Dermis microvascular lymphatic vessel endothelial cell (primary cell): Measurements from ENCODE around the gene YY1. TPM values are rescaled to one million over a fixed set of nuclear protein-coding genes. Genes with fewer than 3 reads are reported as not detected.
A peak's percentile ranks its signal among the peaks of the same experiment; 100 is the strongest.
"Not testable (repeated sequence)": the region's sequence is repeated elsewhere in the genome, so short reads cannot be mapped to it uniquely, and the experiment has no call there.

Source experiments
- DNase-seq, 2 donors: peaks; one replicate each; pipeline versions ENCODE4 v3.0.0 to v3.0.0-alpha.2; 2010; ENCODE audit warnings: low read depth in 2 of 2
- total RNA-seq: library from RNA; depleted of rRNA; stranded (reverse); fragments of >200 nt; gene quantifications from 2 replicates; pipeline ENCODE4 v1.2.1, GENCODE V29; 2014

YY1 gene
- total RNA-seq, 1 donor from 2014 or later, result 37.7 TPM

DNA sequence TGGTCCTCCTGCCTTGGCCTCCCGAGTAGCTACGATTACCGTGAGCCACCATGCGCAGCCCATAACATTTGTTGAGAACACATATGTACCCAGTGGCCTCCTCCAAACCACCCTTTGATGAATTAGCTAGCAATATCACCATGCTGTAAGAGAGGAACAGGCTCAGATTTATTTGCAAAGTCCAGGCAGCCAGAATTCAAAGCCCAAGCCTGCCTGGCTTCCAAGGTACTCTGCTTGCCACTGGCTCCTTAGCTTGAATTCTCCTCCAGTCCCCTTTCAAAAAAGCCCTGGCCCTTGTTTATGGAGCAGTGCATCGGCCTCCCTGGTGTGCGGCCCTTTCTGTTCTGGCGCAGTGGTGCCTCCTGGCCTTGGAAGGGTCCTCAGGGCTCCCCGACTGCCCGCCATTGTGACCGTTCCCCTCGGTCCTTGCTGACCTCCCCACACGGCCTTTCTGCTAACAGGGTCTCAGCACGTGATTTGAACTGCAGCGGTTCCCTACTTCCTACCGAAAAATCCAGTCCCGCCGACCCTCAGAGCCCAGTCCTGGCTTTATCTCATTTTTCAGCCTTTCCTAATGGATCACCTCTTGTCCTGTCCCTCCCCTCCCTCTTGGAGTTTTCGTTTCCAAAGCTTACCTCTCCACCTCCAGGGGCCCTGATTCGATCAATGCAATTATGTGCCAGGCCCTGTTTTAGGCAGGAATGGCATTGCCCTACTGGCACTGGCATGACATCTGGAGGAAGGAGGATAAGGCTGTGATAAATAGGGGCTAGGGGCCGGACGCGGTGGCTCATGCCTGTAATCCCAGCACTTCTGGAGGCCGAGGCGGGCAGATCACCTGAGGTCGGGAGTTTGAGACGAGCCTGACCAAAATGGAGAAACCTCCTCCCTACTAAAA is 45.3 kb downstream of the YY1 start:
- DNase-seq, result no peak

DNA sequence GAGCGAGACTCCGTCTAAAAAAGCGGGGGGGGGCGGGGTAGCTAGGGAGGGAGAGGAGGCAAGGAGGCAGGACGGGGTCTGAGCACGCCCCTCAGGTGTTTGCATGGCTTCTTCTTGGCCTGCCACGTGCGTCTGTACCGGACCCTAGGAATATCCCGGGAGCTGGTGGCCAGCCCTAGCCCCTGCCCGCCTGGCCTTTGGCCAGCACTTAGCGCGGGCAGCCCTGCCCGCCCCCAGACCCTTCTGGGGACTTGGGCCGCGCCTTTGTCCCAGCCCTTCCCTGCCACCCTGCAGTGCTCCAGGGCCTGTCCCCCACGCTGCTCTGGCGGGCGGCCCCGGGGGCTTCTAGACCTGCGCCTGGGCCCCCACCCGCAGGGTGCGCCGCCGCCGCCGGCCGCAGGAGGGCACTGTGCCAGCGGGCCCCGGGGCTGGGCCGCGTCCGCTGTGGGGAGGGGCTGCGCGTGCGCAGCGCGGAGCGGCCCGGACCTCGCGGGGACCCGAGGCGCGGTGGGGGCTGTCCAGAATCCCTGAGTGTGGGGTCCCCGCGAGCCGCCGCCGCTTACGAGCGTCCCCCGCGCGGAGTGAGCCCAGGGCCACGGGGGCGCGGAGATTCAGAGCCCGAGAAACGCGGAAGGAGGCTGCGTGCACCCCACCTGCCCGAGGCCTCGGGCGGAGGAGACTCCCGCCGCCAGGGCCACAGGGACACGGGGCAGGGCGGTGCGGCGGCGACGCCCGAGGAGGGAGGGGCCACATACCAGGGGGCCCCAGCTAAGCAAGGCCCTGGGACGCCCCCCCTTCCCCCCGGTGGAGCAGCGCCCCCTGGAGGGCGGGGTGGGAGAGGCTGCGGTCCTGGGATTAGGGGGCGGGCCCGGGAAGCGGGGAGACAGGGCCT is 46.3 kb downstream of the YY1 start:
- peak in 1 of 2 donors; percentile 67 for DNase-seq

DNA sequence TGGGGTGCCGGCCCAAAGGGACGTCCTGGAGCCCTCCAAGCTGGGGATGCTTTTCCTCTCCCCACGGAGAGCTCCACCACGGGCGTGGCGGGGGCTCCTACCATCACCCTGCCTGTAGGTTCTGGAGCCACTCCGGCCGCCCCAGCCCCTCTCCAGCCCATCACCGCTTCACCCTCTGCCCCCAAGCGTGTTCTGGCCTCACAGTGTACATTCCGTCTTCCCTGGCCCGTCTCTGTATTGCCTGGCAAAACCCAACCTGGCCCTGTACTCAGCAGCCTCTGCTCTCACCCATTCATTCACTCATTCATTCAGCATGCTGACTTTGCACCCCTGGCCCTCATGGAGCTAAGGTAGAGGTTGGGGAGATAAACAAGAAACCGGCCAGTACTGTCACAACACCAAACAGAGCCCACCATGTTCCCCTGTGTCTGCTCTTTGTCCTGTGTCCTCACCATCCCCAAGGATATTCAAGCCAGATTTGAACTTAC is 47.0 kb downstream of the YY1 start:
- DNase-seq, result no peak

DNA sequence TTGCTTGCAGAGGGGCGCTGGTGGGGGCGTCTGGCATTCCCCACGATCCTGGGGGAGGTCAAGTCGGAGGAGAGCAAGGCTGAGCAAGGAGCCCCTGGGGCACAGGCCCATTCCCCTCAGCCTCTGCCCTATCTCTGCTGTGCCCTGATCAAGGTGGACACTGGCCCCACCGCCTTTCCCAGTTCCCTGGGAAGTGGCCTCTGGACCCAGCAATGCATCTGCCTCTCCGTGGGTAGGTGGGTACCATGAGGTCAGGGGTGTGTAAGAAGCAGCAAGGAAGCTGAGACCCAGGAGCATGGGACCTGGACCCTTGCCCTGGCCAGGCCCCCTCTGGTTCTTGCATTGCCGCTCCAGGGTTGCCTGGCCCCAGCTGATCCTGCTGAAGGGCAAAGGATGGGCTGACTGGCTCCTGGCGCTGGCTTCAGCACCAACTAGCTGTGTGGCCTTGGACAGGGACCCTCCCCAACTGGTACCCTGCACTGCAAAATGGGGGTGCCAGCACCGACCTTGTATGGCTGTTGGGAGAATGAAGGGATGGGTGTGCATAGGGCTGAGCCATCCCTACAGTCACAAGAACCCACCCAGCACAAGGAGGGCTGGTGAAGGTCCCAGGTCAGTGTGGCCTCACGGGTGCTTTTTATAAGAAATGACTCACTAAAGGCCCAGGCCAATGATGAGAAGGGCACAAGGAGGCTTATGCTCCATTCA is 47.7 kb downstream of the YY1 start:
- no peak for DNase-seq

DNA sequence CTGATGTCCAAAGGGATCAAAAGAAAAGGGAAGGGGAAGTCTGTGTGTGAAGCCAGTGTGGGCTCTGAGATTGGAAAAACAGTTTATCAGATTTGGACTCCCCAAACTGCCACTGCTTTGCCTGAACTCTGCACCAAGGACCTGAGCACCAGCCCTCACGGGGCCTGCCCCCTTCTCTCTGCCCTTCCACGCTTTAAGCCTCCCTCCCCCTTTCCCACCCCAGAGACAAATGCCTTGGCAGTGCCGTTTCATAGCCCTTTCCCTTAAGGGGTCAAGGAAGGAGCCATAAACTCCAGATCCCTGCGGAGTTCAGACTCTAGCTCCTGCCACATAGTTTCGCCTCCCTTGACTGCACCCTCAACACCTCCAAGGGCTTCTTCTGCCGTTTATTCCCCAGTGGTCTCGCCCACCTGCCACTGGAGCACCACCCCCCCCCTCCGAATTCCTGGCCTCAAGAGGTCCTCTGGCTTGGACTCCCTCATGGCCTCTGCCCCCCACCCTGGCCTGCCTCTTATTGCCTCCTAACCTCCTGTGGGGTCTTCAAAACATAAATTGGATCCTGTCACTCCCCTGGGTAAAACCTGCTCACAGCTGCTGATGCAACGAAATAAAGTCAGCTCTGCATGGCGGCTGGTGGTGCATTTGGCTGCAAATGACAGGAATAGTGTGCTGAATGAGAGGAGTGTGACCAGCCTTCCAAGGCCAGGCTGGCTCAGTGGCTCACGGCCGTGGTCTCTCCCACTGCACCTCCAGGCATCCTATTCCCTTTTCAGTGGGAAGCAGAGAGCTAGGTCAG is 48.5 kb downstream of the YY1 start:
- no peak for DNase-seq

DNA sequence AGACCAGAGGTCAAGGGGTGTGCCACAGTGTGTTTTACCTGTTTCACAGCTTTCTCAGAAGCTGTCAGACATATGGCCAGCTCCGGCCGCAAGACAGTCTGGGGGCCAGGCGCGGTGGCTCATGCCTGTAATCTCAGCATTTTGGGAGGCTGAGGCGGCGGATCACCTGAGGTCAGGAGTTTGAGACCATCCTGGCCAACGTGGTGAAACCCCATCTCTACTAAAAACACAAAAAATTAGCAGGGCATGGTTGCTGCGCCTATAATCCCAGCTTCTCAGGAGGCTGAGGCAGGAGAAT is 49.0 kb downstream of the YY1 start:
- not testable (repeated sequence) for DNase-seq

DNA sequence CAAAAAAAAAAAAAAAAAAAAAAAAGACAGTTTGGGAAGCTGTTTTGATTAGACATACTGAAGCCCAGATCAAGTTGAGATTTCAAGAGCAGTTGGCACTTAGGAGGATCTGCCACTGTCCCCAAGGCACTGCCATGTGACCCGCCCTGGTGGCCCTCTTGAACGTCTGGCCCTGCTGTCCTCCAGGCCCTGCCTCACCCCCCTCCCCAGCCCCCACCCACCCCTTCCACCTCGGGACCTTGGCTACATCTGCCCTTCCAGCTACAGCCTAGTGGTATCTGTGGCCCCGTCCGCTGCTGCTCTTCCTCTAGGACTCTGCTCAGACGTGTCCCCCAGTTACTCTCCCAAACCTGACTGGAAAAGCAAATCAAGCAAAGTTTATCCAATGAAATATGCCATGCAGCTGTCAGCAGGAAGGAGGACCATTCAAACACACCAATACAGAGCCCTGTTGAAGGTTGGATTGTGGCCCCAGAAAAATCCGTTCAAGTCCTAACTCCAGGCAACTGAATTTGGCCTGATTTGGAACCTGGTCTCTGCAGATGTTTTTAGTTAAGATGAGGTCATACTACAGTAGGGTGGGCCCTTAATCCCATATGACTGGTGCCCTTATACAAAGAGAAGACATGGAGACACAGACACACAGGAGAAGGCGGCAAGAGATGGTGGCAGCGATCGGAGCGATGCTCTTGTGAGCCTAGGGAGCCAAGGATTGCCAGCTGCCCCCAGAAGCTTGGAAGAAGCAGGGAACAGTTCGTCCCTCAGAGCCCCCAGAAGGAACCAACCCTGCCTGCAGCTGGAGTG is 49.6 kb downstream of the YY1 start:
- no peak for DNase-seq

DNA sequence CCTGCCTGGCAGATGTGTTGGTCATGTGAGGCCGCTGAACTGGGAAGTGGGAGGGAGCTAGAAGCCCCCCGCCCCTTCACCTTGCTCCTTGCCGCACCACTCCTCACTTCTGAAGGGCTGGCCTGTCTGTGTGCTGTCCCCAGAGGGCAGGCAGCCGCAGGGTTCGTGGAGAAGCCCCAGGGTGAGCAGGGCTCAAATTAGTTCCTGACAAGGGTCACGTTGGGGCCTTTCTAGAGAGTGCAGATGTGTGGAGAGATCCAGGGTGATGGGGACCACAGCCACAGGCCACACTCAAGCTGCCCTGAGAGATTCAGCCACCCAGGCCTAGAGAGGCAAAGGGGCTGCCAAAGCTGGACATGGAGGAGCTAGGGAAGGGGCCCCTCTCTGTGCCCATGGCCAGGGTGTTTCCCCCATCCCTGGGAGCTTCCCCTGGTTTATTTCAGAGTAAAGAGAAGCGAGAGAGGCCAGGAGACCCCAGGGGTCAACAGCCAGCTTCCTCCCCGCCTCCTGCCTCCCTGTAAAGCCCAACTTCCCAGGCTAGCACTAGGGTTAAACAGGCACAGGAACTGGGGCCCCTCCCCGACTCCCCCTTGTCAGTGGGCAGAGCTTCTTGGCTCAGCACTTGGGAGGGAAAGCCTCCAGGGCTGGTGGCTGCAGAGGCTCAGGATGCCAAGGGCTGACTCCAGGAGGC is 51.1 kb downstream of the YY1 start:
- no peak for DNase-seq

DNA sequence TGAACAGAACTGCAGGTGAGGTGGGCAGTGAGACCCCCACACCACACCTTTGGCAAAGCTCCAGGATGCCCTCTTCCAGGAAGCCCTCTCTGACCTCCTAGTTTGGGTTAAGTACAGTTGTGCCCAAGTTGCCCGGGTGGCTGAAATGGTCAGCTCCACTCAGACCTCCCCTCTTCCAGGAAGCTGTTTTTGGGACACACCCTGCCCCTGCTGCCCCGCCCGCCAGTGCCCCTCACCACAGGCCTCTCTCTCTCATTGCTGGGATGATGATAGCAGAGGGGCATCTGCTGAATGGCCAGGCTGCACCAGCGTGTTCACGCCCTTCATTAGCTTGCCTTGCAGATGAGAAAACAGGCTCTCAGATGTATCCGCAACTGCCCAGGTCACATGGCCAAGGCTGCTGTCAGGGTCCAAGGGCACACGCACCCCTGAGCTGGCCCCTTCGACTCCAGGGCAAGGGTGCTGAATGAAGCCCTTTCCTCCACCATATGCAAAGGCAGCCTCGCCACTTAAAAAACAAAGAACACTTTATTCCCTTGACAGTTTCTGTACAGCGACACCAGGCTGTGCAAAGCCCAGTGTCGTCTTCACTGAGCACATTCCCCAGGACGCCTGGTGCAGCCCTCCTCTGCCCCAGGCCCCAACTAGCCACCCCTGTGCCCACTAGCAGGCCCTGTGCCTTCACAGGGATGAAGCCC is 51.8 kb downstream of the YY1 start:
- no peak for DNase-seq

DNA sequence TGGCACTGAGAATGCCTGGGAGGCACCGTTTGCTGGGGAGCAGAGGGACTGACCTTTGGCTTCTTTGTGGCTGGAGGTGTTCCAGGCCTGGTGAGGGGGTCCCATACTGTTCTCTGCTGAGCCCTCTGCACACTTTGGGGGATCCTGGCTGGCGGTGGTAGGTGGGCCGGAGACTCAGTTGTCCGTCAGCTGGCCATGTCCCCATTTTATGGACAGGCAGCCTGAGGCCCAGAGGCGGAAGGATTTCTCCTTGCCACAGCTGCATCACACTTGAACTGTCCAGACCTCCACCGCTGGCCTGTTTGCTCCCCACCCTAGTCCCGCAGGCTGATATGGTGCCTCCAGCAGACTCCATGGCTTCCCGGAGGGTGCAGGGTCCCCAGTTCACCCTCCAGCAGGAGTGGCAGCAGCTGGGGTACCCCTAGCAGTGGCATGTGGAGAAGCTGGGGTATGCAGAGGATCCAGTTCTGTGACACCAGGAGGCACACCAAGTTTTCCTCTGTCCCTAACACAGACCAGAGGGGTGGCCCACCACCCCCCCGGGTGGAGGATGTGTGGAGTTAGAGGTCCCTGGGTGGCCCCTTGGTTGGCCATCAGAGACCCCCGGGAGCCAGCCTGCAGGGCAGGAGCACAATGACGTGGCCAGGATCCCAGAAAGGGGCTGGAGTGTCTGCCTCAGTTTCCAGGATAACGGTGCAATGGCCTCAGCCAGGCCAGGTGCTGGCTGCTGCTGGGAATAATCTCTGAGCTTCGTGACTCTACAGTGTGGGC is 52.5 kb downstream of the YY1 start:
- DNase-seq, result no peak

DNA sequence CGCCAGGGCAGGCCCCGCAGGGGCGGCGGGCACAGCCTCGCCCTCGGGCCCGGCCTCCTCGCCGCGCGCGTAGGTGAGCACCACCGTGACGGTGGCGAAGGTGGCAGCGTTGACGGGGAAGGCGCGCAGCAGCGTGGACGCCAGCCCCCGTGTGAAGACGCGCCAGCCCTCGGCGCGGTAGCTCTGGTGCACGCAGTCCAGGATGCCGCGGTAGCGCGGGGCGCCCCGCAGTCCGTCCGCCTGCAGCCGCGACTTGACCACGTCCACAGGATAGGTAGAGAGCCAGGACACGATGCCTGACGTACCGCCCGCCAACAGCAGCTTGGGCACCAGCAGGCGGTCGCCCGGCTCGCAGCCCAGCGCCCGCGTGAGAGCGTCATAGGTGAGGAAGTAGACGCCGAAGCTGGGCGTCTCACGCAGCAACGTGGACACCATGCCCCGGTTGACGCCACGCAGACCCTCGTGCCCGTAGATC is 53.4 kb downstream of the YY1 start:
- no peak for DNase-seq

DNA sequence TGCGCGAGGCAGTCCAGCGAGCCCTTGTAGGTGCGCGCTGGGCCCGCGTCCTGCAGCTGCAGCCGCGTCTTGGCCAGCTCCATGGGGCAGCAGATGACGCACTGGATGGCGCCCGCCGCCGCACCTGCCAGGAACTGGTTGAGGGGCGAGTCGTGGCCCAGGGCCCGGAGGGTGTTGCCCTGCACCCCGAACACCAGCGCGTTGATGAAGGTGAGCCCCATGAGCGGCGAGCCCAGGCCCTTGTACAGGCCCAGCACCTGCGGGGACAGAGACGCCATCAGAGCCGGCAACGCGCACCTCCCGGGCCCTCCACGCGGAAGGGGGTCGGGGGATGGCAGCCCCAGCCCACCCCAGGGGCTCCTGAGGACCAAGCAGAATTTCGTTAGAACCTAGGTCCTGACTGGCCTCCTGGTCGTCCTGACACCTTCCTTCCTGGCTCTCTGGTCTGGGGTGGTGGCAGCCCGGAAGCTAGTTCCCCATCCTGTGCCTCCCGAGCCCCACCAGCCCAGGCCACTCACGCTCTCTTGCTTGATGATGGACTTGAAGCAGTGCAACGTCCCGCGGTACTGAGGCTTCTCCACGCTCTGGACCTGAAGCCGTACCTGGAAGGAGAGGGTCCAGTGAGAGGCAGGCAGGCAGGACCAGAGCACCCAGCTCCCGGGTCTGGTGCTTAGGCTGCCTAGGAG is 54.0 kb downstream of the YY1 start:
- no peak for DNase-seq

DNA sequence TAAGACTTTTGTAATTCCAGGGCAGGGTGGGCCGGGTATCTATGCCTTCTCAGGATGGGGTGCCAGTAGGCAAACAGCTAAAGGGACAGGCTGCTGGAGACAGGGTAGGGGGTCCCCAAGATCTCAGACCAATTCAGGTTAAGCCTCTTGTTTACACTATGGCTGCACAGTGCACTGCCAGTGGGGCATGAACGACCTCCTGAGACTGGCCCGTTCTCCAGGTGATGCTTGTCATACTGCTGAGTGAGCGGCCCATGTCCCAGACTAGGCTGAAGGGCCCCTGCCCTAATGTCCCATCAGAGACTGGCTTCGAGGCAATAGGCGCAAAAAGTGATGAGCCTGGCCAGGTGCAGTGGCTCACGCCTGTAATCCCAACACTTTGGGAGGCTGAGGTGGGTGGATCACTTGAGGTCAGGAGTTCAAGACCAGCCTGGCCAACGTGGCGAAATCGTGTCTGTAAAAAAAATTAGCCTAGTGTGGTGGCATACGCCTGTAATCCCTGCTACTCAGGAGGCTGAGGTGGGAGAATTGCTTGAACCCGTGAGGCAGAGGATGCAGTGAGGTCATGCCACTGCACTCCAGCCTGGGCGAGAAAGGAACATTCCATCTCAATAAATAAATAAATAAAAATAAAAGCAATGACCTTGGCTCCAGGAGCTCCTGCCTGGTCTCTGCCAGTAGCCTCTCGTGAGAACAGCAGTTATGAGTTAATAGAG is 54.7 kb downstream of the YY1 start:
- DNase-seq, result no peak

DNA sequence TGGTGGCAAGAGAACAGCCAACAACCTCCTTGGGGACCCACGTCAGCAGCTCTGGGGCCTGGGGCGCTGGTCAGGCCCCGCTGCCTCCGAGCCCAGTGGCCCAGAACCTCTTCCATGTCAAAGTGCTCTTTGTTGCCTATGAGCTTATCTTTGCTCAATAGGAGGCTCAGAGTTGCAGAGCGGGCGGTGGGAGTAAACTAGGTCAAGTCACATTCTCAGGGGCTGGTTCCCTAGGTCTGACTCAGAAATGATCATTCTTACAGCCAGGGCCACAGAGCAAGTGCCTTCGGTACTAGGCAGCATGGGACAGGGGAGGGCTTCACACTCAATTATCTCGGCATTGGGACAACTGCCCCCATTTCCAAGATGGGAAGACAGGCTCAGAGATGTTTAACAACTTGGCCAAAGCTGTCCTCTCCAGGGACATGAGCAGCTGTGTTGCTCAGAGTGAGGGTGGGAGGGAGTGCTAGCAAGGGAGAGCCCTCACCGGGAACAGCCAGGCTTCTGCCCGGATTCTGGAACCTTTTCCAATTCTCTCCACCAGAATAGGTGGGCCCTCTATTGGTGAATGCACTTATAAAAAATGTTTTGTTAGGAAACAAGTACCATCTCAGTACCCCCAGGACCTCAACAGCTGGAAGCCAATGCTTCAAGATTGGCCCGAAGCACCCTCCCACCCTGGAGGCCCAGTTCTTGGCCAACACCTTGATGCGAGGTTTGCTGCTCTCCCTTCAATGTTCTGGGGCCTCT is 55.4 kb downstream of the YY1 start:
- no peak for DNase-seq

DNA sequence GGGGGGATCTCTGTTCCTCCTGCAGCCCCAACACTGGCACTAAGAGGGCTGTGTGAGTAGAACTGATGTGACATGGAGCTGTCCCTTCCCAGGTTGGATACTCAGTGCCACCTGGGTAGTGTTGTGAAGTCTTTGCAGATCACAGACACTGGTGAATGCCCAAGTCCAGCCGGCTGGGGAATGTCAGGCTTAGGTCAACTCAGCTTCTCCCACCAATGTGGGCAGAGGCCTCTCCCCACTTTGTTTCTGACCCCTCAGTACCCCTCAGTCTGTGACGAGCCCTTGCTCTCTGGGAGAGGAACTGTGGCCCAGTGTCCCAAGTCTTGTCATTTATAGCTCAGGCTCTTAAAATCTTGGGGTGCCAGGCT is 56.0 kb downstream of the YY1 start:
- DNase-seq, result no peak
